ENCODE measurements around the gene NAV2.

Gene NAV2

DNA sequence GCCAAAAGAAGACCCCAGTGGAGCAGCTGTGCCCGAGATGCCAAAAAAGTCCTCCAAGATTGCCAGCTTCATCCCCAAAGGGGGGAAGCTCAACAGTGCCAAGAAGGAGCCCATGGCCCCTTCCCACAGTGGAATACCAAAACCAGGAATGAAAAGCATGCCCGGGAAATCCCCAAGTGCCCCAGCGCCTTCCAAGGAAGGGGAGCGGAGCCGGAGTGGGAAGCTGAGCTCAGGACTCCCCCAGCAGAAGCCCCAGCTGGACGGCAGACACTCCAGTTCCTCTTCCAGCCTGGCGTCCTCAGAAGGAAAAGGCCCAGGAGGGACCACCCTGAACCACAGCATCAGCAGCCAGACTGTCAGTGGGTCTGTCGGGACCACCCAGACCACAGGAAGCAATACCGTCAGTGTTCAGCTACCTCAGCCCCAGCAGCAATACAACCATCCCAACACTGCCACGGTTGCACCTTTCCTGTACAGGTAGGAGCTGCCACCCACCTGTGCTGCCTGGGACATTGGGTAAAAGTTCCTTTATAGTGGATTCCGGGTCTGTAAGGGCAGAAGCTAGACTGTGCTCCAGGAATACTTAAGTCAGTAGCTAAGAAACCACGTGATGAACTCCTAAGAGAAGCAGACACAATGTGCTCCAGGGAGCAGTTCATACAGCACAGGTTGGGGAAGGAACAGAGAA is 221.3 kb downstream of the NAV2 start:
- no peak for DNase-seq

DNA sequence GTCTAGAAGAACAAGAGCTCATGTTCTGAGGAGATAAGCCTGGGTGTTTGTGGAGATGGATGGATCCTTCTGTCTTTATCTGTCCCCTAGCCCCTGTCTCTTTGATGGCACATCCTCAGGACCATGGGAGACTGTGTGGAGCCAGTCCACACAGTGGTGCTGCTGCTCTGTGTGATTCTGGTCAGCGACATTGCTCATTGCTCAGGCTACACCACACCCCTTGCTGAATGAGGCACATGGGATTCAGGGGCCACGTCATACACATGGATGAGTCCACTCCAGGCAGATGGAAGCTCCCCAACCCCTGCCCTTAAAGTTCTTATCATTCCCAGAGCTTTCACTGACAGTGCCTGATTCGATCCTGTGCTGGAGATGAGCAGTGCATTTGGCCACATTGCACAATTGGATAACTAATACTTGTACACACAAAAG is 222.2 kb downstream of the NAV2 start:
- no peak for DNase-seq

DNA sequence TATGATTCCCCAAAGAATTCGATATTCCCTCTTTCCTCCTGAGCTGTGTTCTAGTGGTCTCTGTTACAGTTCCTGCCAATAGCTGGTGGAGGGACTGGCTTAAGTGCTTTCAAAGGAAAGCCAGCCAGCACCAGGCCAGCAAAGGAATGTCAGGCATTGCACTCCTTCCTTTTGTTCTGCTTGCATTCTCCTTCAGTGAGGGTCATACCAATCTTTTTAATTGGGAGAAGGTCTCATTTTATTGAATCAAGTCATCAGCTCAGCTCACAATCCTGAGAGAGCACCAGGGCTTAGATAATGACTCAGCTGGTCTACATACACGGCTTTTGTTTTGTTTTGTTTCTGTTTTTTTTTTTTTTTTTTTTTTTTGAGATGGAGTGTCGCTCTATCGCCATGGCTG is 222.9 kb downstream of the NAV2 start:
- DNase-seq = no peak

DNA sequence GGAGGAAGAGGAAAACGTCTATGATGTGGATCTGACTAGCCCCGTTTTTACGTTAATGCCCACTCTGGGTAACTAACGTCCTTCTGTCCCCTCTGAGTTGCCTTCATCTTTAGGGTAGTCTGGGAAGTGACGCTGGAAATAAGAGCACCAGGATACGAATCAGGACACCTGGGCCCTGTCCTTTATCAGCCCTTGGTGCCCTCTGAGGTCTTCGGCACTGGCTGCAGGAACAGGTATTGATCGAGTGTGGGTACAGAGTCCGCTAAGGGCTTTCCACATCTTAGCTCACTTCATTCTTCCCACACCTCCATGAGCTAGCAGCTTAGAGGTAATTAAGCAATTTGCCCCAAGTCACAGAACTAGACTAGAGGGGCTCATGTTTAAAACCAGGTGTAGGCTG is 223.8 kb downstream of the NAV2 start:
- DNase-seq = no peak

DNA sequence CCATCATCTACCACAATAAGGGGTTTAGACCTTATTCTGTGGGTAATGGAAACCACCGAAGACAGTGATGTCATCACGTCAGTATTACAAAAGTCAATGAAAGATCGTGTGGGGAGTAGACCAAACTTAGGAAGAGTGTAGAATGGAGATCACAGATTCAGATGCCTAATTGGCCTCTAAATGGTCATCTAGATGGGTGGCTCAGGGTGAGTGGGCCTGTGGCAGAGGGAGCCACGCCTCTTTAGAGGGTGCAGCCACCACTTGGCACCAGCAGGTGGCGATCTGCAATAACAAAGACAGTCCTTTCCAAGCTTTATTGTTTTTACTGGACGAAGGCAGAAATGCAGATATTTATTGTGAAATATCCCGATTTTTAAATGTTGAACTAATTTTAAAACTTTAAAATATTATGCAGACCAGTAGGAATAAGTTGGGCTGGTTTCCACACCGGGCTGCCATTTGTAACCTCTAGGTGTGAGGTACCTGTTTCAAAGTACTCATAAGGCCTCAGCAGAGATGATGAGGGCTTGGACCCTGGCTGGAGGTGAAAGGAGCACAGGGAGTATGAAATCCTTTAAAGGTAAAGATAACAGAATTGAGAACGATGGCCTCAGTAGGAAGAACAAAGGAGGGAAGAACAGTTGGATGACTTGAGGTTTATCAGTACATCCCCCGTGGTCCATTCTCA is 225.7 kb downstream of the NAV2 start:
- DNase-seq = peak; percentile 13

DNA sequence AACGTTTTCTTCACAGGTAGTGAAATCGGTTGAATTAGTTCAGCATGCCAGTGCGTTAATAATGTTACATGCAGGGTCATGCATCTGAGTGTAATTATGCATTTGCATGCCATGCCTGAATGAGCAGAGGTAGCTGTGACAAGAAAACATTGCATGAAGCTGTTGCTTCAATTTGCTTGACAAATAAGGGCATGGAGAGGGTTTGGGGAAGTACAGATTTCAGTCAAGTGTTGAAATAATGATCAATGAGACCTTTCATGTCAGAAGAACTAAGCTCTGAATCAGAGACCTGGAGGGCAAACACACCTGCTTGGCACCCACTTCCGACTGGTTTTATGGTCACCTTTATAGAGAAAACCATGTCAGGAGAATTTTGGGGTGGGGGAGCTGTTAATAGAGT is 226.2 kb downstream of the NAV2 start:
- no peak for DNase-seq

DNA sequence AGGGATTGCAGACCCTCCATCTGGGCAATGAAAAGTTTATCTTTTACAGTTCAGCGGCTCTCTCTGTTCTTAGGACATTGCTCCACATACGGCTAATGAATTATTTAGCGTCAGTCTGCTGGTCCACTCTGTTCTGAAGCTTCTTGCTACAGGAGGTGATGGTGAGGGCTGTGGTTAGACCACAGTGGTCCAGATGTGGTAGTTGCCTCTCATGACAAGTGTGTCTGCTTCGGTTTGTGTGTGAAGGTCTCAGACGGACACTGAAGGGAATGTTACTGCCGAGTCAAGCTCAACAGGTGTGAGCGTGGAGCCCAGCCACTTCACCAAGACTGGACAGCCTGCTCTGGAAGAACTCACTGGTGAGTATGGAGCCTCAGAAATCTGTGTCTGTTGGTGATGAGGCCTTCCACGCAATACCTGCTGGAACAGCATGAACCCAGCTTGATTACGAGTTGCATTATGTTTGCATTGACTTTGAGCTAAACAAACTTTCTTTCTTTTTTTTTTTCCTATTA is 226.8 kb downstream of the NAV2 start:
- DNase-seq = no peak

DNA sequence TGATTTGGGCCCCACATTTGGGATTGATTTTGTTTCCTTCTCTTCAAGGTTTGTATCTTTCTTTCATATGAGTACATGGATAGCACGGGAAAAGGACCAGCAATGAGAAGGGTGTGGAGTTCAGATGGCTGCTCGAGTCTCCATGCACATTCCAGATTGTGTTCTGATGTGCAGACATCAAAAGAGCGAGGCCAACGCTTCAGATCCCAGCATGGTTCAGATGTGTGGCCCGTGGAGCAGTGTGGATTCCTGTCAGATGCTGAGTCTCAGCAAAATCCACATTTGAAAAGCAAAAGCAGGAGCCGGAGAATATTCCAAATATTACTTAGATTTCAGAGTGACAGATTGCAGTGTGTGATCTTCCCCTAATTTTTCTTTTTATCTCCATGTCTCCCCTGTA is 228.2 kb downstream of the NAV2 start:
- DNase-seq = no peak

DNA sequence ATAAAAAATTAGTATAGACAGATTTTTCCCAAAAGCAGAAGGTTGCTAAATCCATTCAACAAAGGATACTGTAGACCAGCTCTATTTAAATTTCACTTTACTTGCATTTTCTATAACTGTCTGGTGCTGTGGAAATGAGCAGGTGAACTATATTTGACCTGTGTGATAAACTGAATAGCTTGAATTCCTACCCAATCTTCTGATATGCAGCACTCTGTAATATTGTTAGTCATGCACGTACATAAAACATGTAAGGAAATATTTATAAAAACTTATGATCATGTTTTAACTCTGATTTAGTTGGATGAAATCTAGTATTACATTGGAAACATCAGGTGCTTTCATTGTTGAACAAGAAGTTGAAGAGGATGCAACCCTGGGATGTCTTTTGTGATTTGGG is 234.0 kb downstream of the NAV2 start:
- DNase-seq = no peak

DNA sequence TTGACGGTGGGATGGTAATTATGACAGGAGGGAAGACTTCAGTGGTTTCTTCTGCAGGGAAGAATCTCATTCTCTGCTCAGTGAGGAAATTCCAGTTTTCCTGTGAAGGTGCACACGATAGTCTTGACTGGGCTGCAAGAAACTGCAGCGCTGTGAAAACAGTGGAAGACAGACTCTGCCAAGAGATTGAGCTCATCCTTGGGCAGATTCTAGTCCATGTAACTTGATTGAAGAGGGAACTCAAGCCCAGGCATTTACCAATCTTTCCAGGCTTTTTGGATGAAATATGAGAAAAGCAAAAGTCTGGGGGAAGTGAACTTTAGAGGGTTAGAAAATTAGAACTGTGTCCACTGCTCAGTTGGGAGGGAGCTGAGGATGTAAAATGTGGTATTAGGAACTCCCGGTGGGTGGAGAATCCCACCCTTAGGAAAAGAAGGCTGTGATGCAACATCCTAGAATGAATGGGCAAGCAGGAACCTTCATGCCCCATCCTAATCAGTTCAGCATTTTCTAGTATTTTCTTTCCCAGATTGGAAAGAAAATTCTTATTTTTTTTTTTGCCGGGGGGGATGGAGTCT is 235.0 kb downstream of the NAV2 start:
- no peak for DNase-seq

DNA sequence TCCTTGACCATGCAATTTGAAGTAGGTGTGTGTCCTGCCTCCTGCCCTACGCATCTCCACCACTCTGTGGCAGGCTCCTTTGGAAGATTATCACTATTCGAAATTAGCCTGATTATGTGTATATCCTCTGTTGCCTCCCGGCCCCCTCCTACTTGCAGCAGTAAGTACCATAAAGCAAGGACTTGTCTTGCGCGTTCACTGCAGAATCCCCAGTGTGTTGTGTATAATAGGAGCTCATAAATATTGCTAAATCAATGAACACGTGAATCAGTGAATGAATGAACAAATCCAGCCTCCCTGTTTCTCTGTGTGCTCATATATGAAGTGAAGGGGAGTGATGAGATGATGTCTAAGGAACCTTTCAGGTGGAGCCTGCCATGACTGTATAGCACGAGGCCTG is 237.0 kb downstream of the NAV2 start:
- no peak for DNase-seq

DNA sequence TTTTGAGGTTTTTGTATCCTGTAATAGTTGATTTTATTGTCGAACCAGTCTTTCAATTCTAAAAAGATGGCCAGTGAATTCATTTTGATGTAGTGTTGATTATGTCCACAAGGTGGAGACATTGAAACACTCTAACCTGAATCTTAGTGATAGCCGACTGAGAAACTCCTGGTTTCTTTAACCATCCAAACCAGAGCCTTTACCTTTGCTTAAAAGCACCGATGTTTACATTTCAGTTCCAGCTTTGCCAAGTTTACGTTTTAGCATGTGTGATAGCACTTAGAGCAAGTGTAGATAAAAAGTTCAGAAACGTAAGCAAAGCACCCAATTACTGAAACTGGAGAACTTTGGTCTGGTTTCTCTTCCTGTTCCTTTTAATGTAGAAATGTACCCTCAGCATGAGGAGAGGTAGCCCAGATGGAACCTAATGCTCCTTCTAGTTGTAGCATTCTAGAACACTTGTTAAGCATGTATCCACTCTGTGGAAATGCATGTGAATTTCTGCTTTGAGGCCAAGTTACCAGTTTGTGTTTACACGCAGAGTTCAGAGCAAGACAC is 239.0 kb downstream of the NAV2 start:
- peak; percentile 44 for DNase-seq

DNA sequence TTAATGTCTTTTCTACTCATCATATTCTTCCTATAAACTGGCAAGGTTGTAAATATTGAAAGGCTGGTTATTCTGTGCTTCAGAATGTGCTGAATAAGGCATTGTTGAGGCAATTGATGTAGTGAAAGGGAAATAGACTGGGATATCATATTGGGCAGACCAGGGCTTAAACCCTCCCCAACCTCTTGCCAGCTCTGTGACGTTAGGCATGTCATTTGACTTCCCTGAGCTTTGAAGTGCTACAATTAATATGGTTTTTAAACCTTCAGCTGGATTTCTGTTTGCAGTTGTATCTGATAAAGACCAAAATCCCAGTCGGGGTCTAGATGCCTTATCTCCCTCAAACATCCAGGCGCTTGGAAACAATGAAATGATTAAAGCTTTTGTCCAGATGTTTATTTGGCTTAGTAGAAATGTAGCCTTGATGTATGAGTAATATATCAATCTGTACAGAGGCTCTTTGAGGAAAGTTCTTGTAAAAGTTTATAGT is 239.5 kb downstream of the NAV2 start:
- no peak for DNase-seq

DNA sequence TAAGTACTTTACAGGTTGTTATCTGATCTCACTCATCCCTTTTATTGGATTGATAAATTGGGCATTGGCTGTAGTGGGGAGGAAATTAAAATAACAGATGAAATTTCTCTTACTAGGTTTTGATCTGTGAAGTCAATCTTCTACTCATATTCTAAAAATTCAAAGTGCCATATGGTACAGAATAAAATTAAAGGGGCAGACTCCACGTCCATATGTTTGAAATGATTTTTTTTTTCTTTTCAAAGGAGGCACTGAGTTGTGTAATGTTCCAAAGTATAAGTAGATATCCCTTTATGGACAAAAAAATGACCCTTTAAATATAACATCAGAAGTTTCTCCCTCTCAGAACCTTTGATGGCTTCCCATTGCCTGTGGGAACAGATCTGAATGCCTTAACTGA is 240.3 kb downstream of the NAV2 start:
- no peak for DNase-seq

DNA sequence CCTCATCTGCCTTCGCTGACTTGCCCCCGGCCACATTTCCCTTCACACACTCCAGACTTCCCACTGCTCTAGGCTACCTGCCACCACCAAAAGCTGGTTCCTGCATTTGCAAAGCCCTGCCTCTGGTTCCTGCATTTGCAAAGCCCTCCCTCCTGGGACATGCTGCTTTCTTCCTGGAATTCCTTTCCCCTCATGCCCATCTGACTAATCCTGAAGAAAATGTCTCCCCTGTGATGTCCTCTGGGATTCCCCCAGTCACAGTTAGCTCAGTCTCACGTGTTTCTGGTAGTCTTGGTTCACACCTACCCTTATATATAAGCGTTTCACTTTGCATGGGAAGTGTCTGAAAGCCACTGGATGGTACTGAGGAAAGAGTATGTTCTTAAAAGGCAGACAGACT is 240.7 kb downstream of the NAV2 start:
- no peak for DNase-seq

DNA sequence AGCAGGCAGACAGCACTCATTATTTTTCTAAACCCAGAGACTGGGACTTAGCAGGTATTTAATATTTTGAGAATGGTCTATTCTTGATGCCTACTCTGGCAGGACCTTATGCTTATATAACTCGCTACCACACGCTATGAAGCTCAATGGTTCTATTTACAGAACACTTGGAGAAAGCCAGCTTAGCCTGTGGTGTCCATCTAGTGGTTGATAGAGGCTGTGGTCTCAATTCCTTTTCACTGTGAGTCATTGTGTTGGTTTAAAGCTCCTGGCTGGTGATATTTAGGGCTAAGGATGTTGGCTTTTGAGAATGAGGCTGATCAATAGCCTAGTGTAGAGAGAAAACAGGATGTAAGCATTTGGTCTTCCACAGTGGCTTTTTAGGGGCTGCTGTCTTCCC is 241.3 kb downstream of the NAV2 start:
- DNase-seq = no peak

DNA sequence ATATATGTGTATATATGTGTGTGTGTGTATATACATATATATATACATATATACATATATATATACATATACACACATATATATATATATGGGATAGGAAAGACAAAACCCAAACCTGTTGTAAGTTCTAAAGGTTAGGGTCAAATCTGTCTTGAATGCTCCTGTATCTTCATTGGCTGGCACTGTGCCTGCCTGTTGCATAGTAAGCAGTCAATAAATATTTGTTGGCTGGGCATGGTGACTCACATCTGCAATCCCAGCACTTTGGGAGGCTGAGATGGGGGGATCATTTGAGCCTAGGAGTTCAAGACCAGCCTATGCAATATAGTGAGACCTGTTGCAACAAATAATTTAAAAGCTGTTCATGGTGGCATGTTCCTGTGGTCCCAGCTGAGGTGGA is 242.3 kb downstream of the NAV2 start:
- no peak for DNase-seq

DNA sequence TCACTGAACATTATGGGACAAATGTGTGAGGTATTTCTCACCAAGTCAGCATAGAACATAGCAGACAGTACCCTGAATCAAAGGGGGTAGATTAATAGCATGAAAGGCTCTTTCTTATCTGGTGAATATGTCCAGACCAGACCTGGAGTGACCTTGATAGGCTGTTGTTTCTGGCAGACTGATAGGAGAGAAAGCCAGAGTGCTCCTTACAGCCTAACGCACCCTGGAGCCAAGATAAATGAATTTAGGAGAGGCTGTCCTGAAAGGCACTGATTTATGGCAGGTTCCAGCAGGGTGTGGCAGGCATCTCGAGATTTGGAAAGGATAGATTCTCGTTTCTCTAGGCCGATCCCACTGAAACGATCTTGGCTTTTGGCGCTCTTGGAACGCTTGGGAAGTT is 243.0 kb downstream of the NAV2 start:
- no peak for DNase-seq

DNA sequence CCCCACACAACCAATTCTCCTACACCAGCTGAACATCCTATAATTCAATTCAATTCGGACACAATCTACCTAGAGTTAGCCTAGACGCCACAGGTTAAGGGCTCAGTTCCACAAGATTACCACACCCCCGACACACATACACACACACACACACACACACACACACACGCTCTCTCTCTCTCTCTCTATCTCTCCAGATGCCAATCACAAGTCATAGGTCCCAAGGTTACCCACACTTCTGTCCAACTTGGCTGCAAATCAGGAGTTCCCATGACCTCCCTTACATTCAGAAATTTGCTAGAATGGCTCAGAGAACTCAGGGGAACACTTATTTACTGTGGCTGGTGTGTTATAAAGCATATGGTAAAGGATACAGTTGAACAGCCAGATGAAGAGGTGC is 243.6 kb downstream of the NAV2 start:
- no peak for DNase-seq

DNA sequence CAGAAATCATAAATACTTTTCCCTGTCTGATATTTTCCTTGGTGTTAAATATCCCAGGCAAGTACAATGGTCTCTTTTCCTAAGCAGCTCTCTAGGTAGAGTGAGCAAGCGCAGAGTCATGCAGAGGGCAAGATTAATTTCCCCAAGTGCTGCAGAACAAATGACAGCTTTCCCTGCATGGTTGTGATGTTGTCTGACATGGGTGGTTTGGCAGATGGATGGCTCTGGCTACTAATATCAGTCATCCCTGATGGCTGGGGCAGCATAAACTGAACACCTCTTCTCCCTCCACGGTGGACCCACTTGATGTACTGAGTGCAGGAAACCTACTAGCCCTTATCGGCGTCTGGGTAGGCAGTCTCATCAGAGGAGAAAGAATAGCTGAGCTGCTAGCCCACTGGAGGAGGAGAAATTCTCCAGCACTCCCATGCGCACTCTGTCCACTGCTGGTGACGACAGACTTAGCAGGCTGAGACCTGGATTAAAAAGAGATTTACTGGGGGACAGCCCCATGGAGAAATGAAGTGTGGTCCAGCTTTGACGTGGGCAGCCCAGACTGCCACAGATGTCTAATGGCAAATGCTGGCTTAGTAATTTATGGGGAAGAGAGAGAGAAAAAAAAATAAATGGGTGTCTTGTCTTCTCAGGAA is 244.8 kb downstream of the NAV2 start:
- DNase-seq = no peak

DNA sequence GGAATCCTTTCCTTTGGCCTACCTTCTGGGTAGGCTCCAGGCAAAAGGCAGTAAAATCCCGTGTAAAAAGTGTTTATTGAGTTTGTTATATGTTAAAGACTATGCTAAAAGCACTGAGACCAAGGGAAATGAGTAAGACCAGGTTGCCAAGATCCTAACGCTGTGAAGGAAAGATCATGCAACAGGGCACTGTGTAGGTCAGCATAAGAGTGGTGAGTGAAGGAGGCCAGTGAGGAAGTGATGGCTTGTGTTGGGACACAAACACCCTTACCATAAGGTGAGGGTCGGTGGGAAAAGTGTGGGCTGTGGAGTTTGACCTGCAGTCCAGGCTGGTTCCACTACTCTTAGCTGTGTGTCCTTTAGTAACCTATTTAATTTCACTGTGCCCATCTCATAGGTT is 245.6 kb downstream of the NAV2 start:
- DNase-seq = no peak

DNA sequence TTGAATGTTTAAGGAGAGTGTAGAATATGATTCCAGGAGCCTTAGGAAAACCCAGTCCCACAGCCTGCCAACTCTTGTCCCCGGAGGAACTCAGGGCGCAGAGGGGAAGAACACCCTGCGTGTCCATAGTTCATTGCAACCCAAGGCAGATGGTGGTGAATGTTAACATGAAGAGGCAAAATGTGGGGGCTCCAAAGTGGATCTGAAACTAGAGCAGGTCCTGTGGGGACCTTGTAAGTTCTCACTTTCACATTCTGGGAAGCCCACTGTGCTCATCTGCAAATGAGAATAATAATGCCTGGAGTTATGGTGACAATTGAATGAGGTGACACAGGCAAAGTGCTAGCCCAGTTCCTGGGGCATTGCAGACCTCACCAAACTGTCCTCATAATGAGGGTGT is 246.6 kb downstream of the NAV2 start:
- DNase-seq = no peak

DNA sequence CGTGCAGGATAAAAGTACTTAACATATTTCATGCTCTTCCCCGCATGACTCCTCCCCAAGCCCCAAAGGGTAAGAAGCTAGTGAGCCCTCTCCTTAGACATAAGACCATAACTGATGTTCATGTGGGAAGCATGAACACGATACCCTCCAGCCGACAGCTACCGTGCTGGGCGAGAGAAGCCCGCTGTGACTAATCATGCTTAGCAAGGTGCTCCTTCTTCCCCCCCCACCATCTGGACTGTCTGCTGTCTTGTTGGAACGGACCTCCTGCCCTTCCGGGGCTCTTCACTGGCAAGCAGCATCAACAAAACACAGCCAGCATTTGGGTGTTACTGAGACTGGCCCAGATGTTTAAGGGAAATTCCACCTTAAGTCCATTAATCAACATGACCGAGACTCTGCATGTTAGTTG is 247.0 kb downstream of the NAV2 start:
- DNase-seq = no peak

Measured in CD4-positive, alpha-beta T cell treated with Interleukin-17A for 1 hour (primary cell).